Measurements from ENCODE around the gene RUFY4.

- no peak for TF ChIP-seq ZKSCAN1 (IDR thresholded peaks at IDR 0.05; ENCODE audit: low read depth, low read length)
- TF ChIP-seq, protein P1, sequence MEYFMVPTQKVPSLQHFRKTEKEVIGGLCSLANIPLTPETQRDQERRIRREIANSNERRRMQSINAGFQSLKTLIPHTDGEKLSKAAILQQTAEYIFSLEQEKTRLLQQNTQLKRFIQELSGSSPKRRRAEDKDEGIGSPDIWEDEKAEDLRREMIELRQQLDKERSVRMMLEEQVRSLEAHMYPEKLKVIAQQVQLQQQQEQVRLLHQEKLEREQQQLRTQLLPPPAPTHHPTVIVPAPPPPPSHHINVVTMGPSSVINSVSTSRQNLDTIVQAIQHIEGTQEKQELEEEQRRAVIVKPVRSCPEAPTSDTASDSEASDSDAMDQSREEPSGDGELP (CRISPR knock-in tag; IDR thresholded peaks at IDR 0.05; ENCODE audit: borderline replicate concordance) = no peak
- no peak for TF ChIP-seq CTCF (IDR thresholded peaks at IDR 0.05 in 2 of 3, conservative IDR thresholded peaks at IDR 0.05 in 1 of 3; ENCODE audit: insufficient read depth in 2 of 3, low read depth in 1 of 3, low read length in 3 of 3)
- TF ChIP-seq, protein P2, sequence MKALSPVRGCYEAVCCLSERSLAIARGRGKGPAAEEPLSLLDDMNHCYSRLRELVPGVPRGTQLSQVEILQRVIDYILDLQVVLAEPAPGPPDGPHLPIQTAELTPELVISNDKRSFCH (CRISPR knock-in tag; IDR thresholded peaks at IDR 0.05) = no peak
- TF ChIP-seq, protein P2 (tag; IDR thresholded peaks at IDR 0.05) = no peak
These were observed 59.9 kb downstream of the RUFY4 start for GRCh38 chr2:218128781-218129457.

Measured in K562 (cell line).